Stomach (tissue), 9 donors: ENCODE data around the gene LYPD3. TPM values are rescaled to one million over a fixed set of nuclear protein-coding genes. Genes with fewer than 3 reads are reported as not detected.
A peak's percentile ranks its signal among the peaks of the same experiment; 100 is the strongest.

Experiments used
- DNase-seq, 2 donors: peaks; one replicate each; pipeline versions ENCODE4 v3.0.0 to v3.0.0-alpha.2; 2013 to 2019
- H3K27ac ChIP-seq, 5 donors: fragments of 200-600 bp in 4 of 5; sonication (generic) in 4 of 5; one replicate each; pipeline ENCODE4 v1.5.1; 2013 to 2019; ENCODE audit warnings: mild to moderate bottlenecking in 1 of 5, moderate library complexity in 1 of 5
- H3K27me3 ChIP-seq, 3 donors: fragments of 200-600 bp; sonication (generic); one replicate each; pipeline ENCODE4 v1.5.1; 2017 to 2019; ENCODE audit warnings: mixed run types in 1 of 3
- H3K36me3 ChIP-seq, 4 donors: fragments of 200-600 bp; sonication (generic); 1 replicate in 3 of 4; 2 replicates in 1 of 4; pipeline ENCODE4 v1.5.1; 2016 to 2019
- H3K4me1 ChIP-seq, 4 donors: fragments of 200-600 bp; sonication (generic); one replicate each; pipeline ENCODE4 v1.5.1; 2016 to 2019
- H3K4me3 ChIP-seq, 4 donors: fragments of 200-600 bp; sonication (generic) in 3 of 4; one replicate each; pipeline ENCODE4 v1.5.1; 2016 to 2019; ENCODE audit warnings: mild to moderate bottlenecking in 1 of 4
- H3K9me3 ChIP-seq, 4 donors: fragments of 200-600 bp; sonication (generic); one replicate each; pipeline ENCODE4 v1.5.1; 2016 to 2019
- CTCF ChIP-seq, 7 experiments: fragments of 450-650 bp in 4 of 7; fragments of 200-600 bp in 3 of 7; sonication (generic) in 3 of 7; IDR thresholded peaks; one replicate each; pipeline ENCODE4 v1.5.1; 2016 to 2019; ENCODE audit warnings: antibody characterized with exemption in 7 of 7, control low read depth in 2 of 7, mild to moderate bottlenecking in 1 of 7
- EP300 ChIP-seq: sonication (generic); formaldehyde crosslinking; IDR thresholded peaks from one replicate; pipeline ENCODE4 v1.6.1; 2017; ENCODE audit warnings: antibody characterized with exemption
- POLR2A ChIP-seq, 4 donors: fragments of 450-650 bp; IDR thresholded peaks; one replicate each; pipeline ENCODE4 v1.6.1; 2016; ENCODE audit warnings: antibody characterized with exemption in 4 of 4, control low read depth in 2 of 4, mild to moderate bottlenecking in 1 of 4, moderate library complexity in 1 of 4
- POLR2AphosphoS5 ChIP-seq, 3 donors: sonication (generic); formaldehyde crosslinking; IDR thresholded peaks; one replicate each; pipeline ENCODE4 v1.6.1; 2016; ENCODE audit warnings: antibody characterized with exemption in 3 of 3
- WGBS, 5 donors: extraction: QIAGEN DNeasy Blood & Tissue Kit in 3 of 5; methylation state at CpG; one replicate each; pipeline versions ENCODE4 v1.1.5 to v1.1.7; 2013 to 2018; 5-methylcytosine and 5-hydroxymethylcytosine counted together
- intact Hi-C: fragments of 100-400 bp; cut with DNase I; formaldehyde crosslinking; loops from one replicate; pipeline ENCODE4 v1.15.1; 2023; ENCODE audit warnings: low total_unique reads
- polyA plus RNA-seq, 3 donors: library from polyadenylated mRNA; stranded (reverse); fragments of 200-250 nt; gene quantifications; one replicate each; pipeline ENCODE4 v1.2.3, GENCODE V29; 2013
- total RNA-seq, 5 donors: library from RNA; depleted of rRNA; stranded (reverse); fragments of >200 nt; gene quantifications; one replicate each; pipeline versions ENCODE4 v1.1.0 to v1.2.3, GENCODE V29; 2014 to 2016
- donor health status: healthy with polysubstance abuse.
- donor health status: Bipolar disorder and iron deficiency.
- donor health status: healthy.

LYPD3 gene
- total and polyA plus RNA-seq, 8 donors = 0.29 to 72.4 (median 0.66) TPM; not detected in 2

GRCh38 chr19:43489979-43490599 lies 24.7 kb upstream of the LYPD3 start:
- no peaks in the 10 kb centered on the region for H3K4me1 ChIP-seq
- TF ChIP-seq CTCF (IDR thresholded peaks at IDR 0.05) (no peak), POLR2AphosphoS5 (IDR thresholded peaks at IDR 0.05) (no peak)

GRCh38 chr19:43489310-43489709 lies 23.9 kb upstream of the LYPD3 start:
- no peak overlapping the region for H3K27ac ChIP-seq
- H3K4me1 ChIP-seq = no peaks in the 10 kb centered on the region
- intact Hi-C loops = no loop called here
- no peak for TF ChIP-seq POLR2A (IDR thresholded peaks at IDR 0.05)
- TF ChIP-seq EP300 = no peak
- no peak for TF ChIP-seq CTCF (IDR thresholded peaks at IDR 0.05)
- TF ChIP-seq POLR2AphosphoS5 (IDR thresholded peaks at IDR 0.05) = no peak
- DNase-seq = peak in 1 of 2 donors; percentile 26
- 54 to 63% (median 56%) methylated on average over 5 of the region's 5 CpGs for WGBS, 5 donors
- H3K9me3 ChIP-seq = no peaks in the 10 kb centered on the region
- H3K27me3 ChIP-seq = no peaks in the 10 kb centered on the region
- no peak overlapping the region for H3K4me3 ChIP-seq
- H3K36me3 ChIP-seq = peaks cover 0 to 28% (median 20%) of the 10 kb centered on the region in 4 donors

More at GRCh38 chr19:43489979-43490599, 24.7 kb upstream of the LYPD3 start:
- no peak for DNase-seq
- H3K4me3 ChIP-seq = no peak overlapping the region
- no peaks in the 10 kb centered on the region for H3K9me3 ChIP-seq
- intact Hi-C loops = no loop called here
- H3K27ac ChIP-seq = no peak overlapping the region
- 94 to 98% (median 98%) methylated on average over 7 of the region's 7 CpGs for WGBS, 5 donors
- peaks cover 0 to 36% (median 28%) of the 10 kb centered on the region in 4 donors for H3K36me3 ChIP-seq
- H3K27me3 ChIP-seq = no peaks in the 10 kb centered on the region

DNA sequence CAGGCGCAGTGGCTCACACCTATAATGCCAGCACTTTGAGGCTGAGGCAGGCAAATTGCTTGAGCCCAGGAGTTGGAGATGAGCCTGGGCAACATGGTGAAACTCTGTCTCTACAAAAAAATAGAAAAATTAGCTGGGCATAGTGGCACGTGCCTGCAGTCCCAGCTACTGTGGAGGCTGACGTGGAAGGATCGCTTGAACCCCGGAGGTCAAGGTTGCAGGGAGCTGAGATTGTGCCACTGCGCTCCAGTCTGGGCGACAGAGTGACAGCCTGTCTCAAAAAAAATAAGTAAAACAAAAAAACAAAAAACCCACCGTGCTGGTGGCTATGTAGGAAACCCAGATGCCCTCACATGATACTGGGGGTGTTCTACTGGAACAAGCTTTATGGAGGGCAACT lies 22.8 kb upstream of the LYPD3 start:
- intact Hi-C loops = no loop called here
- WGBS, 5 donors = 87 to 93% (median 91%) methylated on average over 8 of the region's 8 CpGs
- peaks cover 0 to 20% (median 11%) of the 10 kb centered on the region in 4 donors for H3K36me3 ChIP-seq
- no peaks in the 10 kb centered on the region for H3K4me1 ChIP-seq
- H3K9me3 ChIP-seq = no peaks in the 10 kb centered on the region
- no peak for DNase-seq
- H3K27ac ChIP-seq = no peak overlapping the region
- H3K27me3 ChIP-seq = no peaks in the 10 kb centered on the region
- no peak for TF ChIP-seq POLR2AphosphoS5 (IDR thresholded peaks at IDR 0.05)
- no peak for TF ChIP-seq EP300
- no peak for TF ChIP-seq CTCF (IDR thresholded peaks at IDR 0.05)
- no peak for TF ChIP-seq POLR2A (IDR thresholded peaks at IDR 0.05)
- H3K4me3 ChIP-seq = no peak overlapping the region

DNA sequence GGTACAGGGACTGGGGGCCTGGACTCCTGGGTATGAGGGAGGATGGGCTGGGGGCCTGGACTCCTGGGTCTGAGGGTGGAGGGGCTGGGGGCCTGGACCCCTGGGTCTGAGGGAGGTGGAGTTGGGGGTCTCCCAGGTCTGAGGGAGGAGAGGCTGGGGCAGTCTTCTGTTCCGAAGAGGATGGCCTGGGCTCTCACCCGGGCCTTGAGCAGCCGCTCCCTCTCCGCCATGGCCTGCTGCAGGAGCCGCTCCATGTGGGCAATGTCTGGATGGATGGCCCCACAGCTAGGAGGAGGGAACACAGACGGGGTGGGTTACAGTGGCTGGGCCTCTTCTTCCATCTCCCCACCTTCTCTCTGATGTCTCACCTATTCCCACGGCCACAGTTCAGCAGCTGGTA lies 21.0 kb upstream of the LYPD3 start:
- 87 to 94% (median 93%) methylated on average over 5 to 7 of the region's 7 CpGs for WGBS, 5 donors
- intact Hi-C loops = no loop called here
- TF ChIP-seq POLR2A (IDR thresholded peaks at IDR 0.05) = no peak
- no peak for TF ChIP-seq CTCF (IDR thresholded peaks at IDR 0.05)
- no peak for TF ChIP-seq EP300
- H3K4me1 ChIP-seq = no peaks in the 10 kb centered on the region
- DNase-seq = no peak
- no peak overlapping the region for H3K4me3 ChIP-seq
- H3K27ac ChIP-seq = no peak overlapping the region
- no peaks in the 10 kb centered on the region for H3K27me3 ChIP-seq
- peaks cover 0 to 24% (median 11%) of the 10 kb centered on the region in 4 donors for H3K36me3 ChIP-seq
- H3K9me3 ChIP-seq = no peaks in the 10 kb centered on the region
